Lower lobe of right lung (tissue), 2 donors: ENCODE data around the gene HS3ST2. TPM values are rescaled to one million over a fixed set of nuclear protein-coding genes. Genes with fewer than 3 reads are reported as not detected.

Source experiments
- ATAC-seq, 2 donors: fragments of 200-7000 bp; cut with Tn5 transposase; one replicate each; pipeline ENCODE4 v1.9.1; 2020 to 2022; ENCODE audit warnings: mild to moderate bottlenecking in 2 of 2, moderate library complexity in 2 of 2
- DNase-seq: peaks from one replicate; pipeline ENCODE4 v3.0.0-alpha.2; 2020
- H3K27ac ChIP-seq: fragments of 200-600 bp; one replicate; pipeline ENCODE4 v1.8.0; 2022
- H3K27me3 ChIP-seq: fragments of 200-600 bp; one replicate; pipeline ENCODE4 v1.8.0; 2022; ENCODE audit warnings: low read depth
- H3K36me3 ChIP-seq: fragments of 200-600 bp; one replicate; pipeline ENCODE4 v1.8.0; 2022; ENCODE audit warnings: mild to moderate bottlenecking
- H3K4me1 ChIP-seq: fragments of 200-600 bp; one replicate; pipeline ENCODE4 v1.8.0; 2022
- H3K4me3 ChIP-seq: fragments of 200-600 bp; one replicate; pipeline ENCODE4 v1.8.0; 2022; ENCODE audit warnings: mild to moderate bottlenecking
- H3K9me3 ChIP-seq: fragments of 200-600 bp; one replicate; pipeline ENCODE4 v1.8.0; 2022
- CTCF ChIP-seq: fragments of 200-600 bp; IDR thresholded peaks from one replicate; pipeline ENCODE4 v1.8.0; 2022; ENCODE audit warnings: antibody characterized with exemption, mild to moderate bottlenecking
- intact Hi-C: fragments of 100-400 bp; cut with DNase I; formaldehyde crosslinking; loops from one replicate; pipeline ENCODE4 v1.11.0; 2022
- total RNA-seq: library from RNA; stranded (reverse); fragmentation: NEBNext Ultra II Directional; extraction: Animal tissue kit (Norgen Biotek cat#: 25700); gene quantifications from one replicate; pipeline ENCODE4 v1.2.1, GENCODE V29; 2021
- donor health status: DM: no; HTN: yes; CAD: no; lungs with severe emphysema.

The HS3ST2 gene
- total RNA-seq, 1 donor from 2014 or later: 4.8 TPM

GRCh38 chr16:22948603-22949368, 134.8 kb downstream of the HS3ST2 start:
- intact Hi-C loops: no loop called here
- peaks cover 11% of the 10 kb centered on the region for H3K4me1 ChIP-seq
- ATAC-seq (peak; percentile 75 to 89), DNase-seq (peak; percentile 56)
- peaks cover 37% of the 10 kb centered on the region for H3K27me3 ChIP-seq
- H3K27ac ChIP-seq: no peak overlapping the region
- peak; percentile 72 for TF ChIP-seq CTCF
- no peaks in the 10 kb centered on the region for H3K9me3 ChIP-seq
- no peaks in the 10 kb centered on the region for H3K36me3 ChIP-seq
- H3K4me3 ChIP-seq: peak overlapping the region; percentile 17

GRCh38 chr16:22955461-22956070, 141.6 kb downstream of the HS3ST2 start:
- Histone ChIP-seq H3K36me3 (no peaks in the 10 kb centered on the region), H3K4me3 (no peak overlapping the region), H3K27me3 (no peaks in the 10 kb centered on the region), H3K9me3 (no peaks in the 10 kb centered on the region), H3K27ac (no peak overlapping the region), H3K4me1 (no peaks in the 10 kb centered on the region)
- no peak for ATAC-seq
- no peak for DNase-seq
- intact Hi-C loops: no loop called here
- TF ChIP-seq CTCF: no peak

GRCh38 chr16:22961206-22961605, 147.2 kb downstream of the HS3ST2 start:
- ATAC-seq (no peak), DNase-seq (no peak)
- intact Hi-C loops: no loop called here
- Histone ChIP-seq H3K9me3 (no peaks in the 10 kb centered on the region), H3K27me3 (peaks cover 3% of the 10 kb centered on the region), H3K4me3 (no peak overlapping the region), H3K4me1 (no peaks in the 10 kb centered on the region), H3K36me3 (no peaks in the 10 kb centered on the region), H3K27ac (no peak overlapping the region)
- TF ChIP-seq CTCF: no peak

- no peak for TF ChIP-seq CTCF
- intact Hi-C loops: no loop called here
- H3K27ac ChIP-seq: no peak overlapping the region
- no peaks in the 10 kb centered on the region for H3K4me1 ChIP-seq
- no peaks in the 10 kb centered on the region for H3K36me3 ChIP-seq
- DNase-seq: no peak
- H3K4me3 ChIP-seq: no peak overlapping the region
- H3K9me3 ChIP-seq: no peaks in the 10 kb centered on the region
- no peak for ATAC-seq
- peaks cover 3% of the 10 kb centered on the region for H3K27me3 ChIP-seq
Measured at GRCh38 chr16:22962905-22963304, 148.9 kb downstream of the HS3ST2 start.
